PFSK-1 (cell line): Measurements from ENCODE around the gene GRM4.

Experiments used
- FOXP2 ChIP-seq: optimal IDR thresholded peaks from 2 replicates; pipeline ENCODE3; 2011; ENCODE audit warnings: borderline replicate concordance, control low read depth, inconsistent platforms; ENCODE audit not compliant: insufficient read depth; ENCODE audit errors: extremely low read length, extremely low read depth
- POLR2AphosphoS5 ChIP-seq: IDR thresholded peaks from 2 replicates; pipeline ENCODE4 v1.6.1; 2012; ENCODE audit warnings: low read depth, mild to moderate bottlenecking, control low read depth, low read length, moderate library complexity
- SIN3A ChIP-seq: IDR thresholded peaks from 2 replicates; pipeline ENCODE4 v1.6.1; 2012; ENCODE audit warnings: mild to moderate bottlenecking, low read length, moderate library complexity, borderline replicate concordance; ENCODE audit not compliant: insufficient read depth
- TAF1 ChIP-seq: IDR thresholded peaks from 2 replicates; pipeline ENCODE4 v1.6.1; 2012; ENCODE audit warnings: low read length, control low read depth, borderline replicate concordance; ENCODE audit not compliant: insufficient read depth
- TF ChIP-seq, protein P1 (sequence below), 2 experiments: IDR thresholded peaks; 2 replicates each; pipeline versions ENCODE4 v1.6.1 to v1.8.0; 2011 to 2012; ENCODE audit warnings: low read depth in 2 of 2, low read length in 2 of 2, control low read depth in 1 of 2, inconsistent platforms in 1 of 2, mild to moderate bottlenecking in 1 of 2, moderate library complexity in 1 of 2; ENCODE audit not compliant: insufficient read depth in 1 of 2

Gene GRM4

DNA sequence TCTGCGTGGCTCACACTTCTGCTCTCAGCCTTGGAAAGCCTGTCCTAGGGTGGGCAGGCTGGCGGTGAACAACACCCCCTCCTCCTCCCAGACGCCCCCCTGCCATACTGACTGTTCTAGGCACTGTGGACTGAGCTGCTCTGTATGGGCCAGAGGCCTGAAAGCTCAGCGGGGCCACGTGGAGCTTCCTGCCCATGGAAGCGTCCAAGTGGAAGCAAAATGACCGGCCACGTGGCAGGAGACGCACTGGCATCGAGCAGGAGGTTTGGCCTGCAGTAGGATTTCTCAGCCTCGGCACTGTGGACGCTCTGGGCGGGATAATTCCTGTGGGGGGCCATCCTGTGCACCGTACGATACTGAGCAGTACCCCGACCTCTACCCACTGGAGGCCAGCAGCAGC lies 88.7 kb downstream of the GRM4 start:
- TF ChIP-seq, protein P1, sequence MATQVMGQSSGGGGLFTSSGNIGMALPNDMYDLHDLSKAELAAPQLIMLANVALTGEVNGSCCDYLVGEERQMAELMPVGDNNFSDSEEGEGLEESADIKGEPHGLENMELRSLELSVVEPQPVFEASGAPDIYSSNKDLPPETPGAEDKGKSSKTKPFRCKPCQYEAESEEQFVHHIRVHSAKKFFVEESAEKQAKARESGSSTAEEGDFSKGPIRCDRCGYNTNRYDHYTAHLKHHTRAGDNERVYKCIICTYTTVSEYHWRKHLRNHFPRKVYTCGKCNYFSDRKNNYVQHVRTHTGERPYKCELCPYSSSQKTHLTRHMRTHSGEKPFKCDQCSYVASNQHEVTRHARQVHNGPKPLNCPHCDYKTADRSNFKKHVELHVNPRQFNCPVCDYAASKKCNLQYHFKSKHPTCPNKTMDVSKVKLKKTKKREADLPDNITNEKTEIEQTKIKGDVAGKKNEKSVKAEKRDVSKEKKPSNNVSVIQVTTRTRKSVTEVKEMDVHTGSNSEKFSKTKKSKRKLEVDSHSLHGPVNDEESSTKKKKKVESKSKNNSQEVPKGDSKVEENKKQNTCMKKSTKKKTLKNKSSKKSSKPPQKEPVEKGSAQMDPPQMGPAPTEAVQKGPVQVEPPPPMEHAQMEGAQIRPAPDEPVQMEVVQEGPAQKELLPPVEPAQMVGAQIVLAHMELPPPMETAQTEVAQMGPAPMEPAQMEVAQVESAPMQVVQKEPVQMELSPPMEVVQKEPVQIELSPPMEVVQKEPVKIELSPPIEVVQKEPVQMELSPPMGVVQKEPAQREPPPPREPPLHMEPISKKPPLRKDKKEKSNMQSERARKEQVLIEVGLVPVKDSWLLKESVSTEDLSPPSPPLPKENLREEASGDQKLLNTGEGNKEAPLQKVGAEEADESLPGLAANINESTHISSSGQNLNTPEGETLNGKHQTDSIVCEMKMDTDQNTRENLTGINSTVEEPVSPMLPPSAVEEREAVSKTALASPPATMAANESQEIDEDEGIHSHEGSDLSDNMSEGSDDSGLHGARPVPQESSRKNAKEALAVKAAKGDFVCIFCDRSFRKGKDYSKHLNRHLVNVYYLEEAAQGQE (IDR thresholded peaks at IDR 0.05; ENCODE audit: insufficient read depth in 1 of 2, low read depth in 2 of 2, low read length in 2 of 2), result no peak
- TF ChIP-seq FOXP2 (no peak), POLR2AphosphoS5 (no peak), TAF1 (no peak), SIN3A (no peak)

DNA sequence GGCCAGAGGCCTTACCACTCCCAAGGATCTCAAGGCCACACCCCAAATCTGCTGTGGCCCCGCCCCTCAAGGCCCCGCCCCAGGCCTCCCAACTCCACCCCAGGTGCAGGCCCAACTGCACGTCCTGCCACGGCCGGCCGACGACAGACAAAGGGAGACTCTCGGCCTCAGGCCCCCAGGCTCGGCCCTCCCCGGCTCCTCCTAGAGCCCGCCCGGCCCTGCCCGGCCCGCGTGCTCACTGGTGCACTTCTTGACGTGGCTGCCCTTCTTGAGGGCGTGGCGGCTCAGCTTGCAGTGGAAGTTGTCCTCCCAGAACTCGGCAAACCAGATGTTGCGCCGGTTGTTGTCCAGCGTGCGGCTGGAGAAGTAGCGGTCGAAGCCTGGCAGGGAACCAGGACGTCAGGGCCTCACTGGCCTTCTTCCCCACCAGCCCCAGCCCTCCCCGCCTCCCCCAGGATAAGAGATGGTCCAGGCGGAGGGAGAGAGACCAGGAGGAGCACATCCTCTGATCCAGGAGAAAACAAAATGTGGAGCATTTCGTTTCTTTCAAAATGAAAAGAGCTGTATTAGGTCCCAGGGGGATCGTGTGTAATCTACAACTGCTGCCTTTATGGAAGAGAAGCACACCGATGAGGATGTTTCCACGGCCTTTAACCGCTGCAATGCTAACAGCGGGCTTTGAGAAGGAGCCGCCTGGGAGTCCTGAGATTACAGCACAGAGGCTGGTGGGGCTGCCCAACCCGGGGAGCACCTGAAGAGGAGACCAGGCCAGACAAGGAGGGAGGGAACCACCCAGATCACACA lies 89.4 kb downstream of the GRM4 start:
- TF ChIP-seq, protein P1 (IDR thresholded peaks at IDR 0.05; ENCODE audit: insufficient read depth in 1 of 2, low read depth in 2 of 2, low read length in 2 of 2), result no peak
- TF ChIP-seq POLR2AphosphoS5 (no peak), FOXP2 (peak; percentile 72)

DNA sequence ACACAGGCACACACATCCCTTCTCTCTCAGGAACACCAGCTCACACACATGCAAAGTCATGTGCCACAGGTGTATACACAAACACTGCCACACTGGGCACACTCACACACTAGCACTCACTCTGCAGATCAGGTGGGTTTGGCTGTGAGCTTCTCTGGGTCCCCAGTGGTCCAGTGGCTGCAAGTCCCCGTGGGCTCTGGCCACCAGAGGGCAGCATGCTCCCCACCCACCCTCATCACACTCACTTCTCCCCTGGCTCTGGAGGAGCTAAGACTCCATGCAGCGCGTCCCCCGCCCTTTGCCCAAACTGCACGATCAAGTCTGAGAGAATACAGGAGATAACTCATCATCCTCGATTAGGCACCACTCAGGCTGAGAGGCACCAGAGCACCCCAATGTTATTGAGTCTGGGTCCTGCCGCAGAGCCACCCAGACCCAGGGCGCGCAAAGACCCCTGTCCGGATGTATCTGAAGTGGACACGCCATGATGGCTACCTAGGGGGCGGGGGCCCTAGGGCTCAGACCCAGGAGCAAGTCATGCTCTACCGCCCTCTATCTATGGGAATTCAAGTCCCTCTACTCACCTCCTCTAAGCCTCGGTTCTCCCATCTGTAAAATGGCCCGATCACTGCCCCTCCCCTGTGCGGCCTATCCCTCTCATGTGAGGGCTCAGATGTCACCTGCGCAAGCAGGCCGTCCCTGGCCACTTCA lies 90.5 kb downstream of the GRM4 start:
- TF ChIP-seq FOXP2, result no peak
- TF ChIP-seq TAF1, result no peak
- no peak for TF ChIP-seq POLR2AphosphoS5
- TF ChIP-seq, protein P1 (IDR thresholded peaks at IDR 0.05; ENCODE audit: insufficient read depth in 1 of 2, low read depth in 2 of 2, low read length in 2 of 2), result no peak
- TF ChIP-seq SIN3A, result no peak

DNA sequence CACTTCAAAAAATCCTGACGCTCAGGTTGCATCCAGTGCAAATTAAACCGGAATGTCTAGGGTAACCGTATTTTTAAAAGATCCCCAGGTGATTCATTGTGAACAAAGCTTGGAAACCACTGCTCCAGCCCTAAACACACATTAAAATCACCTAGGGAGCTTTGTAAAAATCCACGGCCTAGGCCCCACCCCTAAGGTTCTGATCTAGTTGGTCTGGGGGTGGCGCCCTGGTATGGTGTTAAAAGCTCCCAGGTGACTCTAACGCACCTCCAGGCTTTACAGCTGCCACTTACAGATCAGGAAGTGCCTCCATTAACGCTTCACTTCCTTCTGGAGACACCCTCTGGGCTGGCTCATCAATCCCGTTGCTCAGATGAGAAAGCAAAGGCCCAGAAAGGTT lies 92.2 kb downstream of the GRM4 start:
- TF ChIP-seq POLR2AphosphoS5, result no peak
- TF ChIP-seq FOXP2, result no peak
- TF ChIP-seq, protein P1 (IDR thresholded peaks at IDR 0.05; ENCODE audit: insufficient read depth in 1 of 2, low read depth in 2 of 2, low read length in 2 of 2), result no peak
- TF ChIP-seq SIN3A, result no peak
- TF ChIP-seq TAF1, result no peak
